ENCODE data around the gene TMEM140. TPM values are rescaled to one million over a fixed set of nuclear protein-coding genes. Genes with fewer than 3 reads are reported as not detected.
"Not testable (repeated sequence)": the region's sequence is repeated elsewhere in the genome, so short reads cannot be mapped to it uniquely, and the experiment has no call there.

The TMEM140 gene
- total RNA-seq, 2 donors from 2014 or later: 4.0 to 9.6 TPM

DNA sequence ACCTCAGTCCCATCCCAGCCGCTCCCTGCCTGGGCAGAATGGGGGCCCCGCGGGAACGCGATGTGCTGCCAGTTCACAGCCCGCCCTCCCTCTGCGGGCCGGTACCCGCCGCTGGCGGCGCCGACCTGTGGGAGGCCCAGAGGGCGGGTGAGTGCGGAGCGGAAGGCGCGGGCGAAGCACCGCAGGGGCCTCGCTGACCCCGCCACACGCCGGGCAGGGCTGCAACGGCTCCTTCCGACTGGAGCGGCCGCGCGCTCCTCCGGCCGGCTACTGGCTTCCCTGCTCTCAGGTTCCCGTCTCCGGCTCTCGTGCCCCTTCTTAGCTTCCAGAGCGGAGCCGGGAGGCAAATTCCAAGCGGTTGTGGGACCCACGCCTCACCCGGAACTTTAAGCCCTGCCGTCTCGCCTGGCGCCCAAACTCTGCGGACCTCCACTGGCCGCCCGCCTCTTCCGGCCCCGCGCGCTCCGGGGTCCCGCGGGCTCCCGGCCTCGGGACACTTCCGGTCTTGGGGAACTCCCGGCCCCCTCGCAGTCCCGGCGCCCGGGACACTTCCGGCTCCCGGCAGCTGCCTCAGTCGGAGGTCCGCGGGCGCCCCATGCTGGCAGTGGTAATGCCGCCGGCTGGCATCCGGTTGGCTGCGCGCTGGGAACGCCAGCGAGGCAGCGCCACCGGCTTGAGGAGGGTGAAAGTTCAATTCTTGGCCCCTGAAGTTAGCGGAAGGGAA, 22.6 kb downstream of the TMEM140 start, which contains the start of gene CYREN:
Gene CYREN (minus strand): TSS at position 434 of the 724 bp plus-strand sequence. CDS start 1,785 bp downstream, outside the sequence.
- TF ChIP-seq POLR2A (IDR thresholded peaks at IDR 0.05) (peak; percentile 70 to 89 (median 88)), CTCF (IDR thresholded peaks at IDR 0.05) (peak; percentile 42 to 92 (median 77))
- ATAC-seq (peak; percentile 94), DNase-seq (peak; percentile 95 to 97 (median 96))
- no peaks in the 10 kb centered on the region for H3K27me3 ChIP-seq
- peak within 1 kb of the TSS; percentile 67 to 86 for H3K4me3 ChIP-seq
- WGBS, 2 donors: 0% methylated on average over 21 to 55 of the region's 77 CpGs
- H3K27ac ChIP-seq: peak within 1 kb of the TSS; percentile 88 to 98 (median 96)
- intact Hi-C loops (cut with DNase I): no loop called here
- H3K36me3 ChIP-seq (replicated peaks in 1 of 2; ENCODE audit: insufficient read depth in 1 of 2, low read depth in 2 of 2): peaks cover 0 to 7% of the 10 kb centered on the region in 2 donors
- H3K9me3 ChIP-seq: no peaks in the 10 kb centered on the region
- peaks cover 34% of the 10 kb centered on the region for H3K4me1 ChIP-seq

DNA sequence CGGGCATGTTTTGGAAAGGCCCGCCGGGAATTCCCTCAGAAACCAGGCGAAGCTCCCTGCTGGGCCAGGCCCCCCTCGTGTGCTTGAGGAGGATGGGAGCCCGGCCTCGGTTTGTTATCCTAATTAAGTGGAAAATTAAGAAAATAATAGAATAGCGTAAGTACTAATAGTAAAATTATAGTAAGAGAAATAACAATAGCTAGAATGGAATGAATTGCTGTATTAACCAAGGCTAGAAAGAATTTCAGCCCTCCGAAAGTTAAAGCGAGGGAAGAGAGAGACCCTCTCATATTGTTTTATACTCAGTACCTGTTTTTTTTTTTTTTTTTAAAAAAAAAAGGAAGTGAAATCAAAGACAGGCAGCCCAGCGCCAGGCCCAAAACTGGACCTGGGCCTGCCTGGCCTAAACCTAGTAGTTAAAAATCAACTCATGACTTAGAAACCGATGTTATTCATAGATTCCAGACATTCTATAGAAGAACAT, 23.2 kb downstream of the TMEM140 start:
- intact Hi-C loops (cut with DNase I); H3K4me3 ChIP-seq; H3K36me3 ChIP-seq (replicated peaks in 1 of 2; ENCODE audit: insufficient read depth in 1 of 2, low read depth in 2 of 2); H3K9me3 ChIP-seq; H3K27me3 ChIP-seq; ATAC-seq: not testable (repeated sequence)
- peak in 1 of 4 donors; percentile 29 for DNase-seq
- Histone ChIP-seq H3K4me1 (peaks cover 34% of the 10 kb centered on the region), H3K27ac (peak overlapping the region; percentile 80 to 98 (median 96))
- 17 to 27% methylated on average over 12 of the region's 12 CpGs for WGBS, 2 donors

GRCh38 chr7:135171581-135172291, 23.9 kb downstream of the TMEM140 start:
- intact Hi-C loops (cut with DNase I); H3K4me3 ChIP-seq; H3K27me3 ChIP-seq; ATAC-seq; H3K9me3 ChIP-seq; H3K36me3 ChIP-seq (replicated peaks in 1 of 2; ENCODE audit: insufficient read depth in 1 of 2, low read depth in 2 of 2): not testable (repeated sequence)
- peak; percentile 58 to 72 (median 65) for DNase-seq
- TF ChIP-seq POLR2A (IDR thresholded peaks at IDR 0.05): peak in 1 of 3 donors; percentile 29
- Histone ChIP-seq H3K4me1 (peaks cover 34% of the 10 kb centered on the region), H3K27ac (peak overlapping the region; percentile 88 to 98 (median 96))
- 63 to 77% methylated on average over 6 to 19 of the region's 19 CpGs for WGBS, 2 donors

DNA sequence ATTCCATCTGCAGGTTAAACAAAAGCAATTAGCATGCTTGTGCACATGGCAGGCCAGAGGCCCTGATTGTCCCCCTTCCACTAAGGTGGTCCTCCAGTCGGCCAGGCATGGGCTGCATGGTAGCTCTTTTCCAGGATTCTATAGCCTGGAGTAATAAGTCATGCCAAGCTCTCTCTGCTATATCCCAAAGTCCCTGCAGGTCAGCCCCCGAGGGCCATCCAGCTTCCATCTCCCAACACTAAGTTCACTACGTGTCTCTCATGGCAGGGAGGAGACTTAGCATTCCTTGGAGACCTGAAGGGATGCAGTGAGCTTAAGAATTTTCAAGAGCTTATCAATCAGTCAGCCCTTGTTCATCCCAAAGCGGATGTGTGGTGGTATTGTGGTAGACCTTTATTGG, 26.0 kb downstream of the TMEM140 start:
- DNase-seq: peak in 1 of 4 donors; percentile 7
- ATAC-seq; intact Hi-C loops (cut with DNase I); H3K27ac ChIP-seq; H3K36me3 ChIP-seq (replicated peaks in 1 of 2; ENCODE audit: insufficient read depth in 1 of 2, low read depth in 2 of 2); H3K4me3 ChIP-seq; H3K9me3 ChIP-seq; H3K27me3 ChIP-seq: not testable (repeated sequence)
- 67 to 86% methylated on average over 4 of the region's 4 CpGs for WGBS, 2 donors
- peaks cover 23% of the 10 kb centered on the region for H3K4me1 ChIP-seq

- Histone ChIP-seq H3K27me3 (no peaks in the 10 kb centered on the region), H3K27ac (no peak overlapping the region), H3K4me1 (peaks cover 24% of the 10 kb centered on the region), H3K4me3 (no peak overlapping the region), H3K36me3 (replicated peaks in 1 of 2; ENCODE audit: insufficient read depth in 1 of 2, low read depth in 2 of 2) (no peaks in the 10 kb centered on the region), H3K9me3 (no peaks in the 10 kb centered on the region)
- no peak for TF ChIP-seq POLR2A (IDR thresholded peaks at IDR 0.05)
- no peak for TF ChIP-seq CTCF (IDR thresholded peaks at IDR 0.05)
- DNase-seq (no peak), ATAC-seq (no peak)
- intact Hi-C loops (cut with DNase I): no loop called here
- whole genome bisulfite sequencing, 2 donors: 91 to 92% methylated on average over 6 to 7 of the region's 7 CpGs
Measured at GRCh38 chr7:135174941-135175340, 27.1 kb downstream of the TMEM140 start.

DNA sequence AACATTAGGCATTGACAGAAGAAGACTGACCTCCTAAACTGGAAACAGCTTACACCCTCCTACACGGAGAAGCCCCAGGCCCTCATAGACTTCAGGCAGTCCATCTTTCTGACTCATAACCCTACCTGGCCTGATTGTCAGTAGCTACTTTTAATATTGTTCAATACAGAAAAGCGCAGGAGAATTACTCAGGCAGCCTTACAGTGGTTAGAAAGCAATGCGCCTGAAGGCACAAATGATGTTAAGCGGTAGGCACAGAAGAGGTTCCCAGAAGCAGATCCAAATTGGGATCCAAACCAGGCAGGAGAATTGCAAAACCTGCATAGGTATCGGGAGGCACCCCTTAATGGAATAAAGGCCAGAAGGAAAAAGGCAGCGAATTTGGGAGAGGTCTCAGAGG, 28.1 kb downstream of the TMEM140 start:
- intact Hi-C loops (cut with DNase I): no loop called here
- no peak for TF ChIP-seq CTCF (IDR thresholded peaks at IDR 0.05)
- no peak for TF ChIP-seq POLR2A (IDR thresholded peaks at IDR 0.05)
- no peaks in the 10 kb centered on the region for H3K27me3 ChIP-seq
- DNase-seq (no peak), ATAC-seq (no peak)
- peaks cover 26% of the 10 kb centered on the region for H3K4me1 ChIP-seq
- no peaks in the 10 kb centered on the region for H3K36me3 ChIP-seq (replicated peaks in 1 of 2; ENCODE audit: insufficient read depth in 1 of 2, low read depth in 2 of 2)
- no peak overlapping the region for H3K4me3 ChIP-seq
- WGBS, 2 donors: 91 to 94% methylated on average over 6 of the region's 6 CpGs
- no peak overlapping the region for H3K27ac ChIP-seq
- peaks cover 0 to 3% (median 2%) of the 10 kb centered on the region in 3 donors for H3K9me3 ChIP-seq
